Measurements from ENCODE around the gene ENGASE.

- TF ChIP-seq CTCF (IDR thresholded peaks at IDR 0.05) (no peak), POLR2A (IDR thresholded peaks at IDR 0.05) (no peak)
These were observed 32.8 kb upstream of the ENGASE start for GRCh38 chr17:79041723-79042420.

Measured in testis (tissue), 2 donors.